Measurements from ENCODE around the gene TRAPPC14.

DNA sequence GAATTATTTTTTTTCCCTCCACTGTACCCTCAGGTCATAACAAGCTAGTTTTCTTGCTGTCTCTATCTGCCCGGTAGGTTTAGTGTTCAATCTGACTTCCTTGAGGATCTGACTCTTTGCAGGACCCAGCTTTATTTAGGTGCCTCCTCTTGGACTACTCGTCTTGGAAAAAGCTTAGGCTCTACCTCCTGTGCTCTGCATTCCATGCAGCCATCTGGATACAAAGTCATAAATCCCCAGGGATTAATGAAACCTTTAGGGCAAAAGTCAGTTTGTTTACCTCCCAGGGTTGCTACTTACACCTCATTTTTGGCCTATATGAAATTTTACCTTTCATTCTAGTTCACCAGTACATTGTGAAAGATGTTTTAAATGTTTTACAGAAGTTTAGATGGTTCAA lies 27.2 kb upstream of the TRAPPC14 start:
- TF ChIP-seq, protein P1, sequence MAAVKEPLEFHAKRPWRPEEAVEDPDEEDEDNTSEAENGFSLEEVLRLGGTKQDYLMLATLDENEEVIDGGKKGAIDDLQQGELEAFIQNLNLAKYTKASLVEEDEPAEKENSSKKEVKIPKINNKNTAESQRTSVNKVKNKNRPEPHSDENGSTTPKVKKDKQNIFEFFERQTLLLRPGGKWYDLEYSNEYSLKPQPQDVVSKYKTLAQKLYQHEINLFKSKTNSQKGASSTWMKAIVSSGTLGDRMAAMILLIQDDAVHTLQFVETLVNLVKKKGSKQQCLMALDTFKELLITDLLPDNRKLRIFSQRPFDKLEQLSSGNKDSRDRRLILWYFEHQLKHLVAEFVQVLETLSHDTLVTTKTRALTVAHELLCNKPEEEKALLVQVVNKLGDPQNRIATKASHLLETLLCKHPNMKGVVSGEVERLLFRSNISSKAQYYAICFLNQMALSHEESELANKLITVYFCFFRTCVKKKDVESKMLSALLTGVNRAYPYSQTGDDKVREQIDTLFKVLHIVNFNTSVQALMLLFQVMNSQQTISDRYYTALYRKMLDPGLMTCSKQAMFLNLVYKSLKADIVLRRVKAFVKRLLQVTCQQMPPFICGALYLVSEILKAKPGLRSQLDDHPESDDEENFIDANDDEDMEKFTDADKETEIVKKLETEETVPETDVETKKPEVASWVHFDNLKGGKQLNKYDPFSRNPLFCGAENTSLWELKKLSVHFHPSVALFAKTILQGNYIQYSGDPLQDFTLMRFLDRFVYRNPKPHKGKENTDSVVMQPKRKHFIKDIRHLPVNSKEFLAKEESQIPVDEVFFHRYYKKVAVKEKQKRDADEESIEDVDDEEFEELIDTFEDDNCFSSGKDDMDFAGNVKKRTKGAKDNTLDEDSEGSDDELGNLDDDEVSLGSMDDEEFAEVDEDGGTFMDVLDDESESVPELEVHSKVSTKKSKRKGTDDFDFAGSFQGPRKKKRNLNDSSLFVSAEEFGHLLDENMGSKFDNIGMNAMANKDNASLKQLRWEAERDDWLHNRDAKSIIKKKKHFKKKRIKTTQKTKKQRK (IDR thresholded peaks at IDR 0.05; ENCODE audit: borderline replicate concordance, low read depth, low read length), result no peak
- no peak for TF ChIP-seq ZFX (CRISPR knock-in tag; IDR thresholded peaks at IDR 0.05)
